ENCODE data around the gene ATXN10.

DNA sequence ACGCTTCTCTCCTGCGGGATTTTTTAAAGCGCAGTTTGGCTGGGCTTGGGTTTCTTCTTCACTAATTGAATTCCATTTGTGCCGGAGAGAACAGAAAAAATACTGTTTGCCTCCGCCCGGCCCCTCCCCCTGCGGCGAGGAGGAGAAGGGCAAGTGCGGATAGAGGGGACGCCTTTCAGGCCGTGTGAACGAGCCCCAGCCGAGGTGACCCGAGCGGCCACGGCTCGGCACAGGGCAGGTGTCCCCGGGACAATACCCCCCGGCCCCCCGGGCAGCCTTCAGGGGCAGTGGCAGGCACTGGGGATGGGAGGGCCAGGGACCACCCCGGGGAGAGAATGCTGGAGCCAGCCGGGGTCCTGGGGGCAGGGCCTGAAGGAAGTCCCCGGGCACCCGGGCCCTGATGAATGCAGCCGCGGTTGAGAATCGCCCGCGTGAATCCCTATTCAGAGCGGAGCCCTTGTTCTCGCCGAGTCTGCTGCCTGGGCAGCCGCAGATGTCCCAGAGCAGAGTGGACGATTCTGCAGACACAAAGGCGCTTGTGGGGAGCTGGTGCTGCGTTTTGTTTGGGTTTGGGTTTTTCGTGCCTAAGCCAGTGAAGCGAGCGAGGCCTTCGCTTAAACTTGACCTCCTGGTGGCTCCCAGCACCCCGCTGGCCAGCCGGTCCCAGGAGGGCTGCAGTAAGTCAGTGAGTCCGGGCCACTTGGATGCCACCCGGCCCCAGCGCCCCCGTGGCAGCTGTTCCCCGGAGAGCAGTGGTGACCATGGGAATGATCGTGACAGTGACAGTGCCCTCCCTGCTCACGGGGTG, 209.3 kb downstream of the ATXN10 start:
- TF ChIP-seq POLR2AphosphoS5 (IDR thresholded peaks at IDR 0.05; ENCODE audit: low read depth, low read length) (no peak), TAF1 (IDR thresholded peaks at IDR 0.05; ENCODE audit: borderline replicate concordance, insufficient read depth, low read length) (no peak), SIN3A (IDR thresholded peaks at IDR 0.05; ENCODE audit: borderline replicate concordance, insufficient read depth, low read length) (no peak), FOXP2 (optimal IDR thresholded peaks at IDR 0.05; ENCODE audit: borderline replicate concordance, extremely low read depth, extremely low read length, insufficient read depth) (no peak)
- TF ChIP-seq, protein P1, sequence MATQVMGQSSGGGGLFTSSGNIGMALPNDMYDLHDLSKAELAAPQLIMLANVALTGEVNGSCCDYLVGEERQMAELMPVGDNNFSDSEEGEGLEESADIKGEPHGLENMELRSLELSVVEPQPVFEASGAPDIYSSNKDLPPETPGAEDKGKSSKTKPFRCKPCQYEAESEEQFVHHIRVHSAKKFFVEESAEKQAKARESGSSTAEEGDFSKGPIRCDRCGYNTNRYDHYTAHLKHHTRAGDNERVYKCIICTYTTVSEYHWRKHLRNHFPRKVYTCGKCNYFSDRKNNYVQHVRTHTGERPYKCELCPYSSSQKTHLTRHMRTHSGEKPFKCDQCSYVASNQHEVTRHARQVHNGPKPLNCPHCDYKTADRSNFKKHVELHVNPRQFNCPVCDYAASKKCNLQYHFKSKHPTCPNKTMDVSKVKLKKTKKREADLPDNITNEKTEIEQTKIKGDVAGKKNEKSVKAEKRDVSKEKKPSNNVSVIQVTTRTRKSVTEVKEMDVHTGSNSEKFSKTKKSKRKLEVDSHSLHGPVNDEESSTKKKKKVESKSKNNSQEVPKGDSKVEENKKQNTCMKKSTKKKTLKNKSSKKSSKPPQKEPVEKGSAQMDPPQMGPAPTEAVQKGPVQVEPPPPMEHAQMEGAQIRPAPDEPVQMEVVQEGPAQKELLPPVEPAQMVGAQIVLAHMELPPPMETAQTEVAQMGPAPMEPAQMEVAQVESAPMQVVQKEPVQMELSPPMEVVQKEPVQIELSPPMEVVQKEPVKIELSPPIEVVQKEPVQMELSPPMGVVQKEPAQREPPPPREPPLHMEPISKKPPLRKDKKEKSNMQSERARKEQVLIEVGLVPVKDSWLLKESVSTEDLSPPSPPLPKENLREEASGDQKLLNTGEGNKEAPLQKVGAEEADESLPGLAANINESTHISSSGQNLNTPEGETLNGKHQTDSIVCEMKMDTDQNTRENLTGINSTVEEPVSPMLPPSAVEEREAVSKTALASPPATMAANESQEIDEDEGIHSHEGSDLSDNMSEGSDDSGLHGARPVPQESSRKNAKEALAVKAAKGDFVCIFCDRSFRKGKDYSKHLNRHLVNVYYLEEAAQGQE (IDR thresholded peaks at IDR 0.05; ENCODE audit: insufficient read depth in 1 of 2, low read depth in 2 of 2, low read length in 2 of 2) = no peak

Data from PFSK-1 (cell line).